Measurements from ENCODE around the gene CHKB. TPM values are rescaled to one million over a fixed set of nuclear protein-coding genes. Genes with fewer than 3 reads are reported as not detected.

Gene CHKB
- total RNA-seq, 1 experiment from 2014 or later, result 55.1 TPM

DNA sequence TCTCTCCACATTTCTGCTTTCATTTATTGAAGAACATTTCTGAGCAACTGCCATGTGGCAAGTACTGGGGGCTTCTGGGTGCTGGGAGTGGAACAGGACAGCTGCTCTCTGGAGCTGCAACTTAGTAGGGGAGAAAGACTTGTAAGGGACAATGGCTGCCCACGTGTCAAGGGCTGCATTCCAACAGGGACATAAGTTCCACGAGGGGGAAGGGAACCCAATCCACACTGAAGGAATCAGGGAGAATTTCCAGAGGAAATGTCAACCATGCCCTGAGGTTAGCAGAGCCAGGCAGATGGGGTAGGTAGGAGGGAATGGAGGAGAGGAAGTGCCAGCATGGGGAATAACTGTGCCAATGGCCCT is 19.7 kb upstream of the CHKB start:
- no peak overlapping the region for H2AFZ ChIP-seq (ENCODE audit: low read depth, low read length, poor library complexity, severe bottlenecking)
- BruUV-seq (replicated peaks), result no TSS peak
- H3K9ac ChIP-seq (ENCODE audit: low read length), result no peak overlapping the region
- ATAC-seq, result no peak
- DNase-seq (ENCODE audit: low read depth, low spot score), result no peak
- H3K4me2 ChIP-seq (ENCODE audit: low read length), result no peak overlapping the region
- CTCF ChIA-PET, result no interaction called here
- no peak overlapping the region for H3K4me3 ChIP-seq (replicated peaks in 1 of 2; ENCODE audit: low read depth in 1 of 2, low read length in 2 of 2)
- TF ChIP-seq YY1 (IDR thresholded peaks at IDR 0.05; ENCODE audit: extremely low read depth, insufficient replicate concordance, low read depth, low read length) (no peak), ZNF274 (IDR thresholded peaks at IDR 0.05; ENCODE audit: low read depth, low read length) (no peak), SIN3A (IDR thresholded peaks at IDR 0.05; ENCODE audit: low read depth) (no peak), CEBPB (IDR thresholded peaks at IDR 0.05; ENCODE audit: low read depth) (no peak), EZH2 (IDR thresholded peaks at IDR 0.05) (no peak), TCF7L2 (IDR thresholded peaks at IDR 0.05; ENCODE audit: borderline replicate concordance, extremely low read depth, insufficient read depth, insufficient read length) (no peak), EGR1 (IDR thresholded peaks at IDR 0.05; ENCODE audit: low read depth) (no peak)
- TF ChIP-seq, protein P1, sequence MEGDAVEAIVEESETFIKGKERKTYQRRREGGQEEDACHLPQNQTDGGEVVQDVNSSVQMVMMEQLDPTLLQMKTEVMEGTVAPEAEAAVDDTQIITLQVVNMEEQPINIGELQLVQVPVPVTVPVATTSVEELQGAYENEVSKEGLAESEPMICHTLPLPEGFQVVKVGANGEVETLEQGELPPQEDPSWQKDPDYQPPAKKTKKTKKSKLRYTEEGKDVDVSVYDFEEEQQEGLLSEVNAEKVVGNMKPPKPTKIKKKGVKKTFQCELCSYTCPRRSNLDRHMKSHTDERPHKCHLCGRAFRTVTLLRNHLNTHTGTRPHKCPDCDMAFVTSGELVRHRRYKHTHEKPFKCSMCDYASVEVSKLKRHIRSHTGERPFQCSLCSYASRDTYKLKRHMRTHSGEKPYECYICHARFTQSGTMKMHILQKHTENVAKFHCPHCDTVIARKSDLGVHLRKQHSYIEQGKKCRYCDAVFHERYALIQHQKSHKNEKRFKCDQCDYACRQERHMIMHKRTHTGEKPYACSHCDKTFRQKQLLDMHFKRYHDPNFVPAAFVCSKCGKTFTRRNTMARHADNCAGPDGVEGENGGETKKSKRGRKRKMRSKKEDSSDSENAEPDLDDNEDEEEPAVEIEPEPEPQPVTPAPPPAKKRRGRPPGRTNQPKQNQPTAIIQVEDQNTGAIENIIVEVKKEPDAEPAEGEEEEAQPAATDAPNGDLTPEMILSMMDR (IDR thresholded peaks at IDR 0.05 in 2 of 3, conservative IDR thresholded peaks at IDR 0.05 in 1 of 3; ENCODE audit: borderline replicate concordance in 1 of 3, insufficient read depth in 1 of 3, low read depth in 2 of 3, low read length in 2 of 3), result no peak
- TF ChIP-seq, protein P2, sequence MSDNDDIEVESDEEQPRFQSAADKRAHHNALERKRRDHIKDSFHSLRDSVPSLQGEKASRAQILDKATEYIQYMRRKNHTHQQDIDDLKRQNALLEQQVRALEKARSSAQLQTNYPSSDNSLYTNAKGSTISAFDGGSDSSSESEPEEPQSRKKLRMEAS (IDR thresholded peaks at IDR 0.05), result no peak
- H3K9me2 ChIP-seq (ENCODE audit: insufficient read depth), result no peaks in the 10 kb centered on the region
- POLR2A ChIA-PET, result no interaction called here
- RAD21 ChIA-PET (ENCODE audit: low non-redundant PET in 1 of 2, low total read pairs in 2 of 2, uncharacterized antibody in 2 of 2, unreplicated experiment in 2 of 2), result no interaction called here
- no peaks in the 10 kb centered on the region for H3K9me3 ChIP-seq (ENCODE audit: control insufficient read depth in 1 of 2, insufficient read depth in 1 of 2, low read depth in 1 of 2, low read length in 2 of 2)
- no peaks in the 10 kb centered on the region for H3K36me3 ChIP-seq (ENCODE audit: control insufficient read depth in 1 of 2, insufficient read depth in 2 of 2, low read length in 2 of 2)
- intact Hi-C loops (cut with micrococcal nuclease), result no loop called here
- H3K4me1 ChIP-seq (ENCODE audit: control insufficient read depth in 1 of 2, insufficient read depth in 2 of 2, low read length in 2 of 2), result peaks cover 0 to 10% of the 10 kb centered on the region in 2 experiments; a peak in 1 of 4 replicates
- no peak overlapping the region for H3K27ac ChIP-seq (ENCODE audit: low read depth, low read length)
- no peaks in the 10 kb centered on the region for H3K27me3 ChIP-seq (ENCODE audit: insufficient read depth, low read length)
- H3K79me2 ChIP-seq (ENCODE audit: insufficient read depth, low read length), result no peaks in the 10 kb centered on the region
- H4K20me1 ChIP-seq (ENCODE audit: insufficient read depth), result no peaks in the 10 kb centered on the region
